GM20431 (cell line): ENCODE measurements around the gene SRD5A2.
"Not testable (repeated sequence)": the region's sequence is repeated elsewhere in the genome, so short reads cannot be mapped to it uniquely, and the experiment has no call there.

Experiments used
- in situ Hi-C: fragments of 300-500 bp; cut with MseI, MboI; formaldehyde crosslinking; loops from one replicate; pipeline ENCODE4 v1.15.0; 2020; ENCODE audit warnings: low sequenced_read_pairs; ENCODE audit not compliant: unreplicated experiment

SRD5A2 gene

GRCh38 chr2:31535768-31536167 lies 45.0 kb downstream of the SRD5A2 start:
- in situ Hi-C loops, result no loop called here

GRCh38 chr2:31534636-31535035 lies 46.1 kb downstream of the SRD5A2 start:
- in situ Hi-C loops, result no loop called here

DNA sequence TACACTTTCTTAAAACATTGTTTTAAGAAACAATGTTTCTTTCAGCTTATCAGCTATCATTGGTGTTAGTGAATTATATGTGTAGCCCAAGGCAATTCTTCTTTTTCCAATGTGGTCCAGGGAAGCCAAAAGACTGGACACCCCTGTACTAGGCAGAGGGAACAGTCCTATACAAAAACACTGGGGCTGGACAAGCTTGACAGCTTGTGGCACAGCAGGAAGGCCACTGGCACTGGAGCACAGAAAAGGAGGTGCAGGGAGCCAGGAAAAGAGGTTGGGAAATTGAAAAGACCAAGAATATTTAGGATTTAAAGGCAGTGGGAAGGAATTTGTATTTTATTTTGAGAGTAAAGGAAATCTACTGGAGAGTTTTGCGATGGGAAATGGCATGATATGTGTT lies 47.7 kb downstream of the SRD5A2 start:
- in situ Hi-C loops, result no loop called here

- in situ Hi-C loops, result no loop called here
These were observed 49.6 kb downstream of the SRD5A2 start for GRCh38 chr2:31531101-31531500.

DNA sequence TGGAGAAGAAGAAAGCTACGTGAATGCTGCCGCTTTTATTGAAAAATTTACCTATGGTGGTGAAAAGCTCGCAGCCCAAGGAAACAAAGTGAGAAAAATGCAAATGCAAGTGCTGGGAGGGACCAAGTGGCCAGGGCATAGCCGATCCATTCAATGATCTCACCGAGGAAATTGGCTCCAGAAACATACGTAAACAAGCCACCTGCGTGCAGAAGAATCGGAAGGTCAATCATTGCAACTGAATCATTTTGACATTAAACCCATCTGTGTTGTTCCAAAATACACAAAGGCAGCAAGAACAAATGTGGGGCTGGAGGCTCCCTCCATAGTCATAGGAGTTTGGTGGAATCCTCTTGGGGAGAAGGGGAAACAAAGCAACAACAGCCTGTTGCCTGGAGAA lies 51.5 kb downstream of the SRD5A2 start:
- in situ Hi-C loops, result no loop called here

DNA sequence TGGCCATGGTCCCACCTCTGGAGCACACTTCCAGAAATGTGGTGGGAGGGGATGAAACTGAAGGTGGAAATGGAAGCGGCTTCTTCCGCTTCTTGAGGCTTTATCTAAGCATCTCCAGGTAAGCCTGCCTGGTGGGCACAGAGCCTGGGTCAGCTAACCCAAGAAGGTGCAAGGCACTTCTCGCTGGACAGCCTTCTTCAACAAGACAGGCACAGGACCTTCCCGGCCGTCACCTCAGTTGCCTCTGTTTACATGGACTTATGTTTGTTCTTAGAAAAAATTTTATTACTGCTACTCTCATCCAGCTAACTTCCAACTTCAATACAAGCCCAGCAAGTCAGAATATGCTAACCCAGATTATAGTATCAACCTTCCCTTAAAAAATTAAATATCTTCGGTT lies 51.9 kb downstream of the SRD5A2 start:
- in situ Hi-C loops, result no loop called here

GRCh38 chr2:31526946-31527732 lies 53.6 kb downstream of the SRD5A2 start:
- in situ Hi-C loops, result no loop called here

GRCh38 chr2:31525876-31526275 lies 54.9 kb downstream of the SRD5A2 start:
- in situ Hi-C loops, result no loop called here

DNA sequence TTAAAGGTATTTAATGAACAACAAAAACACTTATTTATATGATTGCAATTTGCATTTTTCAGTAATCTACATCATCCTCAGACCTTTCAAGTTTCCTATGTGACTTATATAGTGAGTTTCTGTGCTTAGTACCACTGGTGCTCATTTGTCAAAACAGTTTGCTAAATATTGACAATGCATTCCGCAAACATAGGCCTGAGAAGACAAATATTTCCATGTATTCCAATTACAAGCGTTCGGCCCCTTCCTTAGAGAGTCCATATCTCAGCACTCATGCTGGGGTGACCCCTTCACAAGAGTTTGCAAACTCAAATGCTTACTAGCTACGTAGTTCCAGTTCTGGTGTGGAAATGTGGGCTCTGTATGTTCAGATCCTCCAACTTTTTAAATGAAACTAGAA lies 56.1 kb downstream of the SRD5A2 start:
- in situ Hi-C loops, result no loop called here

GRCh38 chr2:31523871-31524492 lies 56.8 kb downstream of the SRD5A2 start:
- in situ Hi-C loops, result no loop called here

GRCh38 chr2:31522786-31523185 lies 58.0 kb downstream of the SRD5A2 start:
- in situ Hi-C loops, result no loop called here

- in situ Hi-C loops, result no loop called here
These were observed 63.1 kb downstream of the SRD5A2 start for GRCh38 chr2:31517442-31518203.

GRCh38 chr2:31515586-31515985 lies 65.2 kb downstream of the SRD5A2 start:
- in situ Hi-C loops, result no loop called here

GRCh38 chr2:31513553-31513952 lies 67.2 kb downstream of the SRD5A2 start:
- in situ Hi-C loops, result no loop called here

- in situ Hi-C loops, result no loop called here
These were observed 69.4 kb downstream of the SRD5A2 start for GRCh38 chr2:31511376-31511775.

GRCh38 chr2:31505111-31505510 lies 75.6 kb downstream of the SRD5A2 start:
- in situ Hi-C loops, result no loop called here

GRCh38 chr2:31504311-31504710 lies 76.4 kb downstream of the SRD5A2 start:
- in situ Hi-C loops, result no loop called here

GRCh38 chr2:31496451-31496874 lies 84.3 kb downstream of the SRD5A2 start:
- in situ Hi-C loops, result not testable (repeated sequence)

DNA sequence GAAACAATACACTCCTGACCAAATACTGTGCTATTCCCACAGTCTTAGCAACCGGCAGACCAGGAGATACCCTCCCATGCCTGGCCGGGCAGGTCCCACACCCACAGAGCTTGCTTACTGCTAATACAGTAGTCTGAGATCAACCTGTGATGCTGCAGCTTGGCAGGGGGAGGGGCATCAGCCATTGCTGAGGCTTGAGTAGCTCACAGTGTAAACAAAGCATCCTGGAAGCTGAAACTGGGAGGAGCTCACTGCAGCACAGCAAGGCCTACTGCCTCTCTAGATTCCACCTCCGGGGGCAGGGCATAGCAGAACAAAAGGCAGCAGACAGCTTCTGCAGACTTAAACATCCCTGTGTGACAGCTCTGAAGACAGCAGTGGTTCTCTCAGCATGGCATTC lies 91.4 kb downstream of the SRD5A2 start:
- in situ Hi-C loops, result not testable (repeated sequence)

DNA sequence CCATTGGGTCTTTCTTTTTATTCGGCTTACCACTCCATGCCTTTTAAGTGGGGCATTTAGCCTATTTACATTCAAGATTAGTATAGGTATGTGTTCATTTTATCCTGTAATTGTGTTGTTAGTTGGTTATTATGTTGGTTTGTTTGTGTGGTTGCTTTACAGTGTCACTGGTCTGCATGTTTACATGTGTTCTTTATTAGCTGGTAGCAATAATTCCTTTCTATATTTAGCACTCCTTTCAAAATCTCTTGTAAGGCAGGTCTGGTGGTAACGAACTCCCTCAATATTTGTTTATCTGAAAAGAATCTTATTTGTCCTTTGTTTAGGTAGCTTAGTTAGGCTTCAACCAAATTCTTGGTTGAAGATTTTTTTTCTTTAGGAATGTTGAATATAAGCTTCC lies 97.5 kb downstream of the SRD5A2 start:
- in situ Hi-C loops, result no loop called here
